Psoas muscle (tissue), 8 donors: ENCODE data around the gene ZSWIM6. TPM values are rescaled to one million over a fixed set of nuclear protein-coding genes. Genes with fewer than 3 reads are reported as not detected.

Experiments used
- ATAC-seq, 4 donors: fragments of 200-7000 bp; cut with Tn5 transposase; one replicate each; pipeline ENCODE4 v1.9.1; 2020; ENCODE audit warnings: moderate library complexity in 3 of 4, mild to moderate bottlenecking in 2 of 4
- DNase-seq, 2 donors: peaks; one replicate each; pipeline ENCODE4 v3.0.0-alpha.2; 2020
- H3K27ac ChIP-seq: fragments of 200-600 bp; one replicate; pipeline ENCODE4 v1.8.0; 2022
- H3K27me3 ChIP-seq, 3 donors: fragments of 200-600 bp in 1 of 3; one replicate each; pipeline versions ENCODE4 v1.6.1 to v1.8.0; 2013 to 2022; ENCODE audit warnings: low read length in 2 of 3, mild to moderate bottlenecking in 2 of 3, moderate library complexity in 1 of 3; ENCODE audit not compliant: insufficient read depth in 3 of 3
- H3K36me3 ChIP-seq, 2 donors: fragments of 200-600 bp in 1 of 2; one replicate each; pipeline versions ENCODE4 v1.6.1 to v1.8.0; 2013 to 2022; ENCODE audit warnings: low read depth in 1 of 2, mild to moderate bottlenecking in 1 of 2, moderate library complexity in 1 of 2; ENCODE audit not compliant: insufficient read depth in 1 of 2
- H3K4me1 ChIP-seq: fragments of 200-600 bp; one replicate; pipeline ENCODE4 v1.8.0; 2022
- H3K4me3 ChIP-seq: fragments of 200-600 bp; one replicate; pipeline ENCODE4 v1.8.0; 2022; ENCODE audit warnings: mild to moderate bottlenecking
- H3K9me3 ChIP-seq: fragments of 200-600 bp; one replicate; pipeline ENCODE4 v1.8.0; 2022
- CTCF ChIP-seq: fragments of 200-600 bp; IDR thresholded peaks from one replicate; pipeline ENCODE4 v1.8.0; 2022; ENCODE audit warnings: antibody characterized with exemption
- WGBS, 3 donors: extraction: QIAGEN DNeasy Blood & Tissue Kit; methylation state at CpG; one replicate each; pipeline versions ENCODE4 v1.1.6 to v1.1.7; 2013; 5-methylcytosine and 5-hydroxymethylcytosine counted together
- intact Hi-C, 2 donors: fragments of 100-400 bp; cut with DNase I; formaldehyde crosslinking; loops; one replicate each; pipeline versions ENCODE4 v1.11.0 to v1.14.2; 2022
- polyA plus RNA-seq, 3 donors: library from polyadenylated mRNA; stranded (reverse); fragments of 200-250 nt; gene quantifications; one replicate each; pipeline ENCODE4 v1.2.3, GENCODE V29; 2013
- total RNA-seq, 4 donors: library from RNA; stranded (reverse); fragmentation: NEBNext Ultra II Directional in 2 of 4; extraction: Animal tissue kit (Norgen Biotek cat#: 25700) in 2 of 4; gene quantifications; one replicate each; pipeline versions ENCODE4 v1.2.1 to v1.2.4, GENCODE V29; 2021 to 2023
- donor health status: healthy with polysubstance abuse.
- donor health status: DM: no; HTN: no; CAD: no; lungs with moderate emphysema.
- donor health status: Bipolar disorder and iron deficiency.
- donor health status: healthy.
- donor health status: DM: yes; HTN: yes; CAD: no.
- donor health status: DM: no; HTN: no; CAD: no.
- donor health status: DM: no; HTN: no; CAD: no.
- donor health status: DM: yes; HTN: yes; CAD: no.

Gene ZSWIM6
- total and polyA plus RNA-seq, 7 donors, result 1.4 to 6.3 (median 4.0) TPM

- no peaks in the 10 kb centered on the region for H3K9me3 ChIP-seq
- WGBS, 3 donors, result 62 to 72% (median 72%) methylated on average over 1 of the region's 1 CpG
- DNase-seq (no peak), ATAC-seq (peak in 1 of 4 donors; percentile 34)
- no peaks in the 10 kb centered on the region for H3K36me3 ChIP-seq
- no peaks in the 10 kb centered on the region for H3K27me3 ChIP-seq
- peaks cover 17% of the 10 kb centered on the region for H3K4me1 ChIP-seq
- H3K27ac ChIP-seq, result peak overlapping the region; percentile 44
- TF ChIP-seq CTCF, result no peak
- H3K4me3 ChIP-seq, result no peak overlapping the region
- intact Hi-C loops, result loop anchor here (5.0 kb wide), 2 partner anchors 45 to 75 kb away; partner anchors contain the start of gene ZSWIM6 (in 2 of the 2)
These were observed 75.7 kb downstream of the ZSWIM6 start for GRCh38 chr5:61407706-61408270.

DNA sequence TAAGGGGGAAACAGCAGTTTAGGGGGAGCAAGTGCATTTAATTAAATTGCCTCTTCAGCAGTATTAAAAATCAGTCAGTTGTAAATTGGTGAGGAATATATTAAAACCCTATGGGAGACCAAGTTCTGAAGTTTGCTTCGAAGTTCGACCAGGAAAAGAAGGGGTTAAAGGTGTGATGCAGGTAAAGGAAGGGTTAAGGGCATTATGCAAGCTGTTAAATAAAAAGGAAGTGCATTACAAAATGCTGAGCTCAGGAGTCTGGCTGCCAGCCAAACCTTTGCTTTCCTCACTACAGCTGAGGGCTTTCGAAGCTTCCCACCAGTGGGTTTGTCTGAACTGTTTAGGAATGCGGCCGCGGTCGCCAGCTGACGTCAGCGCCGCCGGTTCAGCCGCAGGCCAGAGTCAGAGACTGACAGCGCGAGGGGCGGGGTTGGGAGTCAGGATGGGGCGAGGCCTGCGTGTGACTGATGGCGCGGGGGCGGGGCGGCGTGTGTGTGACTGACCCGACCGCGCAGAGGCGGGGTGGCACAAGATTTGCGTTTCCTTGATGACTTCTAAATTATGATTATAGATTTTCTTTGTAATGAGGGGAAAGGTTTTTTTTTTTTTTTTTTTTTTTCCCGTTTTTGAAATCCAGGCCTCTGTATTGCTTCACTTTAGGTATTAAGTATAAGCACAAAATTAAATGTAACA is 76.6 kb downstream of the ZSWIM6 start:
- Histone ChIP-seq H3K4me3 (peak overlapping the region; percentile 60), H3K27ac (peak overlapping the region; percentile 58), H3K9me3 (no peaks in the 10 kb centered on the region), H3K4me1 (peaks cover 17% of the 10 kb centered on the region), H3K36me3 (no peaks in the 10 kb centered on the region), H3K27me3 (no peaks in the 10 kb centered on the region)
- ATAC-seq, result peak; percentile 100
- DNase-seq, result peak; percentile 99 to 100
- no peak for TF ChIP-seq CTCF
- WGBS, 3 donors, result 0 to 1% (median 0%) methylated on average over 28 of the region's 28 CpGs
- intact Hi-C loops, result loop anchor here (5.0 kb wide), 2 partner anchors 44 to 76 kb away; partner anchors contain the start of gene ZSWIM6 (in 2 of the 2)

- no peak for DNase-seq
- WGBS, 3 donors, result 23 to 52% (median 28%) methylated on average over 2 of the region's 2 CpGs
- Histone ChIP-seq H3K4me3 (peak overlapping the region; percentile 60), H3K27me3 (no peaks in the 10 kb centered on the region), H3K27ac (peak overlapping the region; percentile 58), H3K36me3 (no peaks in the 10 kb centered on the region), H3K4me1 (peaks cover 17% of the 10 kb centered on the region), H3K9me3 (no peaks in the 10 kb centered on the region)
- intact Hi-C loops, result loop anchor here (5.0 kb wide), 2 partner anchors 43 to 77 kb away; partner anchors contain the start of gene ZSWIM6 (in 2 of the 2)
- peak in 2 of 4 donors; percentile 20 to 28 for ATAC-seq
- TF ChIP-seq CTCF, result no peak
These were observed 77.5 kb downstream of the ZSWIM6 start for GRCh38 chr5:61409568-61409967.

DNA sequence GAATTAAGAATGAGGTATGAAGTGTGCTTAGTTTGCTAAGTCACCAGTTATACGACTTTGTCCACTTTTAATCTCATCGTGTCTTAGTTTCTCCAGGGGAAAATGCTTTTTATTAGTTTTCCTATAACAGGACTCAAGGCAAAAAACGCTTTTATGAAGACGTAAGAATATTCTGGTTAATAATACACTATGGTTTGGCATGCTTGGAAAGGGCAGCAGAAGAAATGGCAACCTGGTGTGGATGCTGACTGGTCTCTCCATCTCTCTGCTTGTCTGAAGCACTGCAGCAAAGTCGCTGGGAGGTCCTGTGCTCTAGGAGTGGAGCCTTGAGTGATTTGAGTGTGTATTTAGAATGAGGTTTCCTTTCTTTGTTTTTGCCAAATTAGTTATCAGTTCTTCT is 78.8 kb downstream of the ZSWIM6 start:
- H3K36me3 ChIP-seq, result no peaks in the 10 kb centered on the region
- WGBS, 3 donors, result 92 to 94% (median 93%) methylated on average over 5 of the region's 5 CpGs
- peaks cover 17% of the 10 kb centered on the region for H3K4me1 ChIP-seq
- H3K4me3 ChIP-seq, result no peak overlapping the region
- no peak overlapping the region for H3K27ac ChIP-seq
- no peaks in the 10 kb centered on the region for H3K27me3 ChIP-seq
- intact Hi-C loops, result no loop called here
- DNase-seq (no peak), ATAC-seq (no peak)
- H3K9me3 ChIP-seq, result no peaks in the 10 kb centered on the region
- no peak for TF ChIP-seq CTCF
